DOHH2 (cell line): Measurements from ENCODE around the gene CCDC137.

Experiments used
- CTCF ChIP-seq: fragments of 200-600 bp; sonication (generic); IDR thresholded peaks from one replicate; pipeline ENCODE4 v1.5.1; 2014; ENCODE audit warnings: antibody characterized with exemption, mild to moderate bottlenecking, low read depth, low read length; ENCODE audit not compliant: poor library complexity, severe bottlenecking
- EZH2phosphoT487 ChIP-seq: fragments of 200-600 bp; sonication (generic); IDR thresholded peaks from 2 replicates; pipeline ENCODE4 v1.6.1; 2017; ENCODE audit warnings: borderline replicate concordance, mild to moderate bottlenecking, antibody characterized with exemption, low read length, moderate library complexity, mixed read lengths

GRCh38 chr17:81682565-81683207 is 16.1 kb downstream of the CCDC137 start:
- no peak for TF ChIP-seq CTCF
- no peak for TF ChIP-seq EZH2phosphoT487
